GM12801 (cell line): Measurements from ENCODE around the gene NUDT15.

Experiments used
- CTCF ChIP-seq: IDR thresholded peaks from one replicate; pipeline ENCODE4 v1.5.1; 2011; ENCODE audit warnings: control low read depth; ENCODE audit not compliant: insufficient read length; ENCODE audit errors: extremely low read depth

The NUDT15 gene

DNA sequence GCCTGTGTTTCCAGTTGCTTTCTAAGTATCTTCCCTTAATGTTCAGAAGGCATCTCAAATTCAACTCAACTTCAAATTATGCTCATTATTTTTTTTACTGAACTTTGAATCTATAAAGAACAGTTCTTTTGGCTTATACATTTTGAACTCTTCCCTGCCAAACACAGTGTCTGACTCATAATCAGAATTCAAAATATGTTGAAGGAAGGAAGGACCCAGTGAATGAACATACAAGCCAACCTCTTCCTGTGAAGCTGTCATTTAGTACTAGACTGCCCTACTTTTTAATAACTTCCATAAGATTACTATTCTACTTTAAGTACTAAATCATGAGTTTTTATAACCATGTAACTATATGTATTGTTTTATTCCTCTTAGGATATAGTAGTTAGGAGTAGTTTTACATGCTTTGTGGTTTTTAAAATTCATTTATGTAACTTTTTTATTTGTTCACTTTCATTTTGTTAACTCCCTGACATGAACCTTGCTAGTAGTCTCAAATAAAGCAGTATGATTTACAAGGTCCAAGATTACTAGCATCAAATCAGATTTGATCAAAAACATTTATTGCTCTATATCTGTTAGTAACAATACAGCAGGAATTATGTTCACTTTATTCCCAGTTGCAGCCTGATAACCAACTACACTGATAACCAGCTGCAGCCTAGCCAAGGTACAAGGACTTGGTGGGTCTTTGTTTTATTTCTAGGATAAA is 6.4 kb downstream of the NUDT15 start:
- no peak for TF ChIP-seq CTCF

- no peak for TF ChIP-seq CTCF
These were observed 13.0 kb downstream of the NUDT15 start for GRCh38 chr13:48050550-48050949.

GRCh38 chr13:48054601-48055000 is 17.1 kb downstream of the NUDT15 start:
- no peak for TF ChIP-seq CTCF

GRCh38 chr13:48055712-48056111 is 18.2 kb downstream of the NUDT15 start:
- TF ChIP-seq CTCF = no peak

GRCh38 chr13:48066310-48066989 is 28.9 kb downstream of the NUDT15 start:
- no peak for TF ChIP-seq CTCF

DNA sequence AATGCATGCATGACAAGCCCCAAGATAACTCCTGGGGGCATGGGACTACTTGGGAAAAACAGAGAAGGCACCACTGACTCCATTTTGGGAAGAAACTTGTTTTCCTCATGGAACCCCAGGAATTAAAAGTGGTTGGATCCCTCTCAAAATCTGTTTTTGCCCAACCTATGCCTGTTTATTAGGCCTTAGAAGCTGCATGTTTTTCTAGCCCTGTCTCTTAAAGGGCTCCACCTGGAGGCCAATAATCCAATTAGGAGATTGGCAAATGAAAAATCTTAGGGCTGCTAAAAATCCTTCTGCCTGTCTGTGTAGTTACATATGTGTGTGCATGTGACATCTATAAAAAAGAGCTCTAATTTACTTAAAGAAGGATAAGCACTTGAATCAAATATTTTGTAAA is 30.5 kb downstream of the NUDT15 start:
- TF ChIP-seq CTCF = no peak

DNA sequence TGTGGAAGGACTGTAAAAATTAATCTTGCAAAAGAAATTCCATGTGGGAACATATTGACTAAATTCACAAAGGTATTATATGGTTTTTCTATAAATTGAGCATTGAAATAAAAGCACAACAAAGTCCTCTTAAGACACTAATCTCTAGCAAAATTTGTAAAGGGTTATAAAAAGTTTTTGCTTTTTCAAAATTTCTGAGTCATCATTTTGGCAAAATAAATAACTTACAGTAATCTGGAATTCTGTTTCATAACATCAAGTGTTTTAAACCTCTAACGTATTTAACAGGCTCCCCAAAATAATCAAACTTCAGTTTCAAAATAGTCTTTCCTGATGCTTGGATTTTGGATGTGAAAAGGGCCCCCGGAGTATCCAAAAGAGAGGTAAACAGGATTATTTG is 31.4 kb downstream of the NUDT15 start:
- TF ChIP-seq CTCF = no peak
